Stimulated activated naive B cell treated with anti-CD40 and anti-IgM and Interleukin-4, amounts not matched to agents 10 μg/mL and 1 μg/mL and 100 μg/mL, for 72 hours (primary cell): ENCODE measurements around the gene MAN2B2.

Source experiments
- ATAC-seq, 2 donors: fragments of 150-1000 bp; cut with Tn5 transposase; replicated peaks; 2 replicates each; pipeline ENCODE4 v1.10.0; 2021; ENCODE audit warnings: moderate library complexity in 1 of 2
- DNase-seq: peaks from one replicate; pipeline ENCODE4 v3.0.0; 2021
- H3K27ac Mint-ChIP-seq: one replicate; pipeline ENCODE4 v1.8.0; 2022; ENCODE audit warnings: mild to moderate bottlenecking, mixed read lengths
- H3K27me3 Mint-ChIP-seq, 2 donors: one replicate each; pipeline ENCODE4 v1.8.0; 2022; ENCODE audit warnings: mixed read lengths in 2 of 2
- H3K36me3 Mint-ChIP-seq, 2 donors: one replicate each; pipeline ENCODE4 v1.8.0; 2022; ENCODE audit warnings: mixed read lengths in 2 of 2, mild to moderate bottlenecking in 1 of 2
- H3K4me1 Mint-ChIP-seq, 2 donors: one replicate each; pipeline ENCODE4 v1.8.0; 2022; ENCODE audit warnings: mixed read lengths in 2 of 2, mild to moderate bottlenecking in 1 of 2
- H3K4me3 Mint-ChIP-seq, 2 donors: one replicate each; pipeline ENCODE4 v1.8.0; 2022; ENCODE audit warnings: mild to moderate bottlenecking in 2 of 2, mixed read lengths in 2 of 2, moderate library complexity in 1 of 2
- H3K9me3 Mint-ChIP-seq, 2 donors: one replicate each; pipeline ENCODE4 v1.8.0; 2022; ENCODE audit warnings: mixed read lengths in 2 of 2, mild to moderate bottlenecking in 1 of 2

MAN2B2 gene

DNA sequence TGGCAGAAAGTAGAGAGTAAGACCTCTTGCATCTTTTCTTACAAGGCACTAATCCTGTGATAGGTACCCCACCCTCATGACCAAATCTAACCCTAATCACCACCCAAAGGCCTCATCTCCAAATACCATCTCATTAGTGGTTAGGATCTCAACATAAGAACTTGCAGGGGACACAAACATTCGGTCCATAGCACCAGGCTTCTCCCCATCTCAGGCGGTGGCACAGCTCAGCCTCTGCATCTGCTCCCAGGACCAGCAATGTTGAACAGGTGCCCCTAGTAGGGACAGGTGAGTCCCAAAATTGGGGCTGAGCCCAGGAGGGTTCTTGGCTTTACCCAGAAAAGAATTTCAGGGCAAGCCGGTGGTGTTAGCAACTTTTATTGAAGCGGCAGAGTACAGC, 57.1 kb downstream of the MAN2B2 start:
- no peak overlapping the region for H3K27ac Mint-ChIP-seq
- no peak for DNase-seq
- ATAC-seq, result no peak
- H3K36me3 Mint-ChIP-seq, result peaks cover 0 to 4% of the 10 kb centered on the region in 2 donors
- H3K4me1 Mint-ChIP-seq, result peaks cover 0 to 21% of the 10 kb centered on the region in 2 donors
- H3K9me3 Mint-ChIP-seq, result no peaks in the 10 kb centered on the region
- H3K27me3 Mint-ChIP-seq, result no peaks in the 10 kb centered on the region
- no peak overlapping the region for H3K4me3 Mint-ChIP-seq

DNA sequence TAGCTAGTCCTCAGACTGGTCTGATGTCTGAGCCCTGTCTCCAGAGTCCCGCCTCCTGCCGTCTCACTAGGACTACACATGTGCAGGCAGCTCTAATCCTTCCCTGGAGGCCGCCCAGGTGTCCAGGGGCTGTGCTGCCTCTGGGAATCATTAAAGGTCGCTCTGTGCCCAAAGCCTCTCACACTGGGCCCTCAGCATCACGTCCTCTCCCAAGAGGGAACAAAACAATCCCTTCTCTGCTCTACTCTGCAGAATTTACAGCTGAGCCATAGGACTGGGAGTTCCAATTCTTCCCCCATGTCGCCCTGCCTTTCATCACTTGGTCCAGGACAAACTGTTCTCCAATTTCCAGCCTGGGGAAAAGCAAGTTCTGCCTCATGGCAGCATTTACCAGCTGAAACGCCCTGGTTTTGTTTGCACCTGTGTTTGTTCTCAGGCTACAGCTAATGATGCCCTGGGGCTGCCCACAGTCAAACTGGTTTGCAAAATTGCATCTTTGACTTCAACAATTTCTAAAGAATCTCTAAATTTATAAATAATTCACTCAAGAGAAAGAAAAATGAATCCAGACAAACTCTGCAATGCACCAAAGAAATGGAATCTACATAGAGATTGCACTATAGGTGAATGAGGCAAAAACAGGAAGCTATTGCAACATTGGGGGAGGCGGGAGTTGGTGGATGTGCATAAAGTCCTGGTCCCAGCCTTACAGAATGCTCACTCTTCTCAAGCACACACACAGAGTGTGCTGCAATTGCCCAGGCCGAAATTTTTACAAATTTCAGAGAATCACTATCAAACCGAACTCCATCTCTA, 58.3 kb downstream of the MAN2B2 start:
- no peaks in the 10 kb centered on the region for H3K27me3 Mint-ChIP-seq
- peaks cover 0 to 21% of the 10 kb centered on the region in 2 donors for H3K4me1 Mint-ChIP-seq
- H3K27ac Mint-ChIP-seq, result no peak overlapping the region
- no peak overlapping the region for H3K4me3 Mint-ChIP-seq
- ATAC-seq (no peak), DNase-seq (no peak)
- H3K9me3 Mint-ChIP-seq, result no peaks in the 10 kb centered on the region
- H3K36me3 Mint-ChIP-seq, result peaks cover 0 to 4% of the 10 kb centered on the region in 2 donors

DNA sequence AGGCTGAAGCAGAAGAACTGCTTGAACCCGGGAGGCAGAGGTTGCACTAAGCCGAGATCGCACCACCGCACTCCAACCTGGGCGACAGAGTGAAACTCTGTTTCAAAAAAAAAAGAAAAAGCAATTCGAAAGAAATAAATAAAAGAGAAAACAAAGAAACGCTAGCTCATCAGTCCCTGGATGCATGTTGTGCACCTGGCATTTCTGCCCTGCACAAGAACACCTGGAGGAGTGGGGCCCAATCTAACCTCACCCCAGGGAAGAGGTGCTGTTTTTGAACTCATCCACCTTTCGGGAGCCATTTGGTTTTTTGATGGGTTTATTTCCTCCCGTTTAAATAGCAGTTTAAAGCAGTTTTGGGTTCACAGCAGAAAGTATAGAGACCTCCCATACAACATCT, 59.8 kb downstream of the MAN2B2 start:
- H3K27ac Mint-ChIP-seq, result no peak overlapping the region

GRCh38 chr4:6639137-6639680, 64.2 kb downstream of the MAN2B2 start:
- DNase-seq, result no peak
- no peak for ATAC-seq
- H3K36me3 Mint-ChIP-seq, result peaks cover 30 to 40% of the 10 kb centered on the region in 2 donors
- no peaks in the 10 kb centered on the region for H3K27me3 Mint-ChIP-seq
- peaks cover 24 to 38% of the 10 kb centered on the region in 2 donors for H3K4me1 Mint-ChIP-seq
- peak overlapping the region; percentile 21 to 39 for H3K4me3 Mint-ChIP-seq
- no peaks in the 10 kb centered on the region for H3K9me3 Mint-ChIP-seq
- peak overlapping the region; percentile 47 for H3K27ac Mint-ChIP-seq

More for the DNA sequence above, 59.8 kb downstream of the MAN2B2 start:
- Mint-ChIP-seq H3K4me1 (peaks cover 0 to 21% of the 10 kb centered on the region in 2 donors), H3K4me3 (no peak overlapping the region), H3K27me3 (no peaks in the 10 kb centered on the region), H3K36me3 (peaks cover 0 to 4% of the 10 kb centered on the region in 2 donors), H3K9me3 (no peaks in the 10 kb centered on the region)
- DNase-seq, result no peak
- no peak for ATAC-seq

GRCh38 chr4:6640292-6641163, 65.5 kb downstream of the MAN2B2 start, which contains the start of gene MRFAP1:
Gene MRFAP1, plus strand, starts transcription at chr4:6640685. Its CDS starts 178 bp downstream, at chr4:6640863.
- peaks cover 24 to 38% of the 10 kb centered on the region in 2 donors for H3K4me1 Mint-ChIP-seq
- H3K27ac Mint-ChIP-seq, result peak within 1 kb of the TSS; percentile 100
- DNase-seq (peak; percentile 93), ATAC-seq (peak; percentile 89 to 93)
- H3K9me3 Mint-ChIP-seq, result no peaks in the 10 kb centered on the region
- H3K36me3 Mint-ChIP-seq, result peaks cover 36 to 46% of the 10 kb centered on the region in 2 donors
- peak within 1 kb of the TSS; percentile 98 to 99 for H3K4me3 Mint-ChIP-seq
- no peaks in the 10 kb centered on the region for H3K27me3 Mint-ChIP-seq

DNA sequence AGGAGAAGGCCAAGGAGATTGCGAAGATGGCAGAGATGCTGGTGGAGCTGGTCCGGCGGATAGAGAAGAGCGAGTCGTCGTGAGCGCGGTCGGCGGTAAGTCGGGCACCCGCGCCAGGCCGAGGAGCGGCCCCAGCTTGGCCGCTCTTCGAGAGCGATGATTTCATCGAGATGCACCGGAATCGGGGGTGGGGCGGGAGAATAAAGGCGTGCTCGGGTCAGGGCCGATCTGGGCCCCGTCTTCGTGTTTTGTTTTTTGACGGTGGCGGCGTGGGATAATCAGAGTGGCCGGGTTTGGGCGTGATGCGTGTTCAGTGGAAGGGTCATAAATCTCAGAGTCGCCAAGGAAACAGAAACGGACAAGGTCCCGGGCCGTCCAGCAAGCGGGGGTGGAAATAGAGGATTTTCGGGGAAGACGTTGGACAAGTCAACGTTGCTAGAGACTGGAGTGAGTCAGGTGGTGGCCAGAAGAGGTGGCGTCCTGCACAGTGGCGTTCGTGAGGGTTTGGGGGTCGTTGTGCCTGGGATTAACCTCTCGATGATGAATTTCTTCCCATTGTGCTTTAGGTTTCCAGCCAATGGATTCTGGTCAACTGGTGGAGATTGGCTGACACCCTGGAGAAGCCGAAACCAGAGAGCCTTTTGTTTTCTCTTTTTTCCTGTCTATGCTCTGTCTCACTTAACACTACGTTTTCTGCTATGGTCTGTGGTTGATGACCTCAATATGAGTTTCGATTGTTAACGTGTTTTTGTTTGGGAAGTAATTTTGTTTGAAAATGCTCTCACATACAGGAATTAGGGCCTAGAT, 66.4 kb downstream of the MAN2B2 start:
- Mint-ChIP-seq H3K27me3 (no peaks in the 10 kb centered on the region), H3K27ac (peak overlapping the region; percentile 100), H3K36me3 (peaks cover 38 to 48% of the 10 kb centered on the region in 2 donors), H3K4me1 (peaks cover 24 to 38% of the 10 kb centered on the region in 2 donors), H3K4me3 (peak overlapping the region; percentile 98 to 99), H3K9me3 (no peaks in the 10 kb centered on the region)
- ATAC-seq, result peak; percentile 45 to 49
- no peak for DNase-seq

DNA sequence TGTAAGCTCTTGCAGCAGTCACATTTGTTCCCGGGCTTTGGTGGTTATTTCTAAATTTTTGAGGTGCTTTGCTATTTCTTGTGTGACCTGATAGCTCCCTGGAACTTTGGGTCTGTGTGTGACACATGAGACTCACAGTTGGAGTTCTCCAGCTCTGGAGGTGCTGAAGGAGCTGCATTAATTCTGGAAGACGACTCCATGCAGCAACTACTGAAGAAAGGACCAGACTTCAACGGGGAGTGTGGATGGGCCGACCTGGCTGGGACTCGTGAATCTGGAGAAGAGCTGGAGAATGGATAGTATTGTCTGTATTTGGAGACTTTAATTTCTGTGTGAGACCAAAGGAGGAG, 67.0 kb downstream of the MAN2B2 start:
- peak overlapping the region; percentile 98 to 99 for H3K4me3 Mint-ChIP-seq
- peaks cover 24 to 38% of the 10 kb centered on the region in 2 donors for H3K4me1 Mint-ChIP-seq
- no peaks in the 10 kb centered on the region for H3K27me3 Mint-ChIP-seq
- H3K36me3 Mint-ChIP-seq, result peaks cover 38 to 48% of the 10 kb centered on the region in 2 donors
- no peaks in the 10 kb centered on the region for H3K9me3 Mint-ChIP-seq
- H3K27ac Mint-ChIP-seq, result peak overlapping the region; percentile 100
- no peak for DNase-seq
- ATAC-seq, result no peak

GRCh38 chr4:6643141-6643847, 68.3 kb downstream of the MAN2B2 start:
- H3K36me3 Mint-ChIP-seq, result peaks cover 38 to 48% of the 10 kb centered on the region in 2 donors
- ATAC-seq (no peak), DNase-seq (no peak)
- no peak overlapping the region for H3K4me3 Mint-ChIP-seq
- H3K9me3 Mint-ChIP-seq, result no peaks in the 10 kb centered on the region
- H3K4me1 Mint-ChIP-seq, result peaks cover 24 to 38% of the 10 kb centered on the region in 2 donors
- H3K27ac Mint-ChIP-seq, result no peak overlapping the region
- H3K27me3 Mint-ChIP-seq, result no peaks in the 10 kb centered on the region

GRCh38 chr4:6644792-6645530, 70.0 kb downstream of the MAN2B2 start:
- Mint-ChIP-seq H3K4me3 (no peak overlapping the region), H3K36me3 (peaks cover 38 to 48% of the 10 kb centered on the region in 2 donors), H3K4me1 (peaks cover 24 to 38% of the 10 kb centered on the region in 2 donors), H3K27me3 (no peaks in the 10 kb centered on the region), H3K27ac (no peak overlapping the region), H3K9me3 (no peaks in the 10 kb centered on the region)
- ATAC-seq (no peak), DNase-seq (no peak)

DNA sequence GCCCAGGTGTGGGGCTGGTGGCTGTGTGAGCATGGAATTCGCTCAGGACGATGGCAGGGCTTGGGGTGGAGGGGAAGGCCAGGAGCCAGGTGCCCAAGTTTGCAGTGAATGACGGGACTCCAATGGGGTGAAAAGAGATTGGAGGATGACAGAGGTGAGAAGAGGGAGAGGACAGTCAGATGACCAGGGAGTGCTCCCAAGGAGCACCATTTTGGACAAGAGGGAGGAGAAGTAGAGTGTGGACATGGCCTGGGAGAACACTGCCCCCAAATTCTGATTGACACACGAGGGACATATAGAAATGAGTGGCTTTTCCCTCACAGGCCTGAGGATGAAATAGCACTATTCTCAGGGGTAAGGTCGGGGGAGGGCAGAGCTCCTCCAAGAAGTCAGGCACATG, 72.2 kb downstream of the MAN2B2 start:
- Mint-ChIP-seq H3K27ac (peak overlapping the region; percentile 20), H3K9me3 (no peaks in the 10 kb centered on the region), H3K4me1 (peaks cover 6 to 18% of the 10 kb centered on the region in 2 donors), H3K36me3 (peaks cover 16 to 26% of the 10 kb centered on the region in 2 donors), H3K27me3 (no peaks in the 10 kb centered on the region), H3K4me3 (no peak overlapping the region)
- ATAC-seq (no peak), DNase-seq (no peak)

- peaks cover 14 to 21% of the 10 kb centered on the region in 2 donors for H3K36me3 Mint-ChIP-seq
- ATAC-seq (no peak), DNase-seq (no peak)
- H3K4me1 Mint-ChIP-seq, result peaks cover 4 to 13% of the 10 kb centered on the region in 2 donors
- no peak overlapping the region for H3K4me3 Mint-ChIP-seq
- H3K27me3 Mint-ChIP-seq, result no peaks in the 10 kb centered on the region
- no peak overlapping the region for H3K27ac Mint-ChIP-seq
- H3K9me3 Mint-ChIP-seq, result no peaks in the 10 kb centered on the region
Observed at GRCh38 chr4:6647582-6648230, 72.7 kb downstream of the MAN2B2 start.

DNA sequence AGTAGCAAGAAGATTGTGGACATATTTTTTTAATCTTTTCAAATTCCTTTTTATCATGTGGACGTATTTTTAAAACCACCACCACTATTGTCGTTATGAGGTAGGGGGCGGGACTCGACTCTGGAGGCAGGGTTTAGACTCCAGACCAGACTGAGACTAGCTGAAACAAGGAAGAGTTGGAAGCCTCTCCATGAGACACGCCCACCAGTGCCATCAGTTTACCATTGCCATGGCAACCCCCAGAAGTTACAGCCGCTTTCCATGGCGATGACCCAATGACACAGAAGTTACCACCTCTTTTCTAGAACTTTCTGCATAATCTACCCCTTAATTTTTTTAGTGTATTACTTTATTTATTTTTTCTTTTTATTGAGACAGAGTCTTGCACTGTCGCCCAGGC, 74.2 kb downstream of the MAN2B2 start:
- Mint-ChIP-seq H3K27me3 (peaks cover 0 to 5% of the 10 kb centered on the region in 2 donors), H3K36me3 (peaks cover 7 to 8% of the 10 kb centered on the region in 2 donors), H3K4me3 (no peak overlapping the region), H3K9me3 (peaks cover 0 to 2% of the 10 kb centered on the region in 2 donors), H3K27ac (no peak overlapping the region), H3K4me1 (no peaks in the 10 kb centered on the region)
- DNase-seq (no peak), ATAC-seq (no peak)
